HepG2 (cell line): ENCODE results near the gene SLC10A1. TPM values are rescaled to one million over a fixed set of nuclear protein-coding genes. Genes with fewer than 3 reads are reported as not detected.

Source experiments
- DRAP1 ChIP-seq: IDR thresholded peaks from 2 replicates; pipeline ENCODE4 v1.6.1; 2016; ENCODE audit warnings: missing genetic modification reagents, missing compliant biosample characterization
- ERF ChIP-seq: IDR thresholded peaks from 2 replicates; pipeline ENCODE4 v1.6.1; 2018; ENCODE audit warnings: missing biosample characterization, missing genetic modification reagents
- JUN ChIP-seq: sonication (generic); formaldehyde crosslinking; IDR thresholded peaks from 2 replicates; pipeline ENCODE4 v1.4.0; 2020; ENCODE audit warnings: mild to moderate bottlenecking, missing genetic modification reagents
- KDM6A ChIP-seq: IDR thresholded peaks from 2 replicates; pipeline ENCODE4 v1.6.1; 2016; ENCODE audit warnings: low read depth
- KLF6 ChIP-seq: IDR thresholded peaks from 2 replicates; pipeline ENCODE4 v1.8.0; 2016; ENCODE audit warnings: missing biosample characterization, missing genetic modification reagents
- MTA1 ChIP-seq: sonication (generic); formaldehyde crosslinking; IDR thresholded peaks from 2 replicates; pipeline ENCODE4 v1.4.0; 2020; ENCODE audit warnings: missing genetic modification reagents, mild to moderate bottlenecking, borderline replicate concordance
- MXI1 ChIP-seq: IDR thresholded peaks from 3 replicates; pipeline ENCODE4 v1.6.1; 2012; ENCODE audit warnings: low read depth, low read length, inconsistent platforms, borderline replicate concordance
- SKIL ChIP-seq: sonication (generic); formaldehyde crosslinking; IDR thresholded peaks from 2 replicates; pipeline ENCODE4 v1.8.0; 2022; ENCODE audit warnings: missing genetic modification reagents, mild to moderate bottlenecking, moderate library complexity, borderline replicate concordance
- TBX2 ChIP-seq: sonication (generic); formaldehyde crosslinking; IDR thresholded peaks from 2 replicates; pipeline ENCODE4 v1.5.0; 2020; ENCODE audit warnings: missing genetic modification reagents, mild to moderate bottlenecking, borderline replicate concordance
- TFDP1 ChIP-seq: IDR thresholded peaks from 2 replicates; pipeline ENCODE4 v1.6.1; 2016; ENCODE audit warnings: missing compliant biosample characterization, missing genetic modification reagents, borderline replicate concordance
- THAP8 ChIP-seq: sonication (generic); formaldehyde crosslinking; IDR thresholded peaks from 2 replicates; pipeline ENCODE4 v1.5.1; 2020; ENCODE audit warnings: missing genetic modification reagents, mild to moderate bottlenecking, borderline replicate concordance
- ZGPAT ChIP-seq: IDR thresholded peaks from 2 replicates; pipeline ENCODE4 v1.6.1; 2016; ENCODE audit warnings: mild to moderate bottlenecking
- ZMAT5 ChIP-seq: sonication (generic); formaldehyde crosslinking; IDR thresholded peaks from 2 replicates; pipeline ENCODE4 v1.5.0; 2020; ENCODE audit warnings: mild to moderate bottlenecking, low read depth, missing genetic modification reagents, borderline replicate concordance
- ZNF232 ChIP-seq: sonication (generic); formaldehyde crosslinking; IDR thresholded peaks from 2 replicates; pipeline ENCODE4 v1.4.0; 2020; ENCODE audit warnings: missing genetic modification reagents, borderline replicate concordance
- ZNF274 ChIP-seq: sonication (generic); formaldehyde crosslinking; IDR thresholded peaks from 2 replicates; pipeline ENCODE4 v1.5.1; 2020; ENCODE audit warnings: mild to moderate bottlenecking, missing genetic modification reagents
- ZNF292 ChIP-seq: sonication (generic); formaldehyde crosslinking; IDR thresholded peaks from 2 replicates; pipeline ENCODE4 v1.8.1; 2022; ENCODE audit warnings: mild to moderate bottlenecking, low read depth, missing genetic modification reagents, borderline replicate concordance
- ZNF841 ChIP-seq: sonication (generic); formaldehyde crosslinking; IDR thresholded peaks from 2 replicates; pipeline ENCODE4 v1.8.1; 2023; ENCODE audit warnings: missing genetic modification reagents, borderline replicate concordance
- ZNF878 ChIP-seq: sonication (generic); formaldehyde crosslinking; IDR thresholded peaks from 2 replicates; pipeline ENCODE4 v1.8.1; 2023; ENCODE audit warnings: mild to moderate bottlenecking, missing genetic modification reagents, moderate library complexity
- polyA plus RNA-seq, 8 experiments: library from polyadenylated mRNA; depleted of rRNA in 3 of 8; stranded (reverse) in 7 of 8; unstranded in 1 of 8; fragments of >200 nt; fragmentation: Illumina TruSeq in 4 of 8; extraction: Trizol in 4 of 8; gene quantifications; 2 replicates each; pipeline versions ENCODE4 v1.2.1 to v1.2.3, GENCODE V29; 2011 to 2016; ENCODE audit warnings: low read depth in 4 of 8, missing spikeins in 1 of 8, mixed read lengths in 1 of 8; ENCODE audit not compliant: insufficient read depth in 1 of 8
- total RNA-seq, 5 experiments: library from RNA; depleted of rRNA; stranded (reverse); fragments of >200 nt; fragmentation: Illumina TruSeq; extraction: Trizol; gene quantifications; 2 replicates each; pipeline ENCODE4 v1.2.3, GENCODE V29; 2016; ENCODE audit warnings: low read depth in 1 of 5

The SLC10A1 gene
- total and polyA plus RNA-seq, 2 of the 13 experiments (the other 11 are each of a cell fraction or from before 2014, with no cell fraction given) = 0.17 TPM; not detected in 1

GRCh38 chr14:69845787-69846186 is 48.7 kb upstream of the SLC10A1 start (continued):
- TF ChIP-seq TBX2 (peak; percentile 60; the same call in 1 of the 2 replicates), ZNF841 (CRISPR knock-in tag) (no peak), KDM6A (CRISPR knock-in tag) (no peak), ZNF878 (CRISPR knock-in tag) (no peak), SKIL (no peak), KLF6 (CRISPR knock-in tag) (no peak), ZMAT5 (CRISPR knock-in tag) (no peak), ZGPAT (no peak), ZNF274 (CRISPR knock-in tag) (peak; percentile 40; the same call in 1 of the 2 replicates), ZNF232 (CRISPR knock-in tag) (0 out of 2 replicates have a peak, but pooled peaks have one; percentile 39), MTA1 (CRISPR knock-in tag) (0 out of 2 replicates have a peak, but pooled peaks have one; percentile 49), MXI1 (peak; percentile 57; the same call in 2 of the 3 replicates), DRAP1 (CRISPR knock-in tag) (0 out of 2 replicates have a peak, but pooled peaks have one; percentile 31), THAP8 (CRISPR knock-in tag) (no peak), JUN (CRISPR knock-in tag) (peak; percentile 84), ZNF292 (CRISPR knock-in tag) (peak; percentile 83; the same call in 1 of the 2 replicates), TFDP1 (CRISPR knock-in tag) (peak; percentile 77; the same call in 1 of the 2 replicates), ERF (CRISPR knock-in tag) (peak; percentile 59; the same call in 1 of the 2 replicates)
